Activated CD4-positive, alpha-beta memory T cell treated with anti-CD3 and anti-CD28 coated beads, Interleukin-2, amount 10 ng/mL, durations not matched to agents 7 days and 5 days (primary cell): ENCODE data around the gene TGFBR3. TPM values are rescaled to one million over a fixed set of nuclear protein-coding genes. Genes with fewer than 3 reads are reported as not detected.

Source experiments
- CTCF ChIA-PET: fragments of 350-600 bp; sonication (Branson Sonifier 250); formaldehyde crosslinking; loops from one replicate; lab custom pipeline; 2021; ENCODE audit warnings: antibody characterized with exemption, inconsistent platforms; lab: Charles Lee
- POLR2A ChIA-PET: fragments of 350-600 bp; sonication (Branson Sonifier 250); formaldehyde crosslinking; loops from one replicate; lab custom pipeline; 2021; ENCODE audit warnings: antibody characterized with exemption; lab: Charles Lee
- DNase-seq: peaks from one replicate; pipeline ENCODE4 v3.0.0-alpha.2; 2020
- H3K27ac Mint-ChIP-seq: one replicate; pipeline ENCODE4 v1.8.0; 2021; ENCODE audit warnings: mild to moderate bottlenecking, mixed read lengths
- H3K27me3 Mint-ChIP-seq: one replicate; pipeline ENCODE4 v1.8.0; 2021; ENCODE audit warnings: mixed read lengths
- H3K36me3 Mint-ChIP-seq: one replicate; pipeline ENCODE4 v1.8.0; 2021; ENCODE audit warnings: low read depth, mixed read lengths
- H3K4me1 Mint-ChIP-seq: one replicate; pipeline ENCODE4 v1.8.0; 2021; ENCODE audit warnings: mixed read lengths
- H3K4me3 Mint-ChIP-seq: one replicate; pipeline ENCODE4 v1.8.0; 2021; ENCODE audit warnings: mild to moderate bottlenecking, mixed read lengths
- H3K9me3 Mint-ChIP-seq: one replicate; pipeline ENCODE4 v1.8.0; 2021; ENCODE audit warnings: mixed read lengths
- total RNA-seq, 2 experiments: library from RNA; stranded (reverse); gene quantifications; one replicate each; pipeline ENCODE4 v1.2.3, GENCODE V29; 2021

TGFBR3 gene
- total RNA-seq, 2 experiments from 2014 or later: 35.9 to 41.6 TPM

GRCh38 chr1:91789273-91789997, 96.5 kb downstream of the TGFBR3 start:
- no peaks in the 10 kb centered on the region for H3K27me3 Mint-ChIP-seq
- H3K4me3 Mint-ChIP-seq: no peak overlapping the region
- POLR2A ChIA-PET: no interaction called here
- H3K27ac Mint-ChIP-seq: no peak overlapping the region
- H3K9me3 Mint-ChIP-seq: no peaks in the 10 kb centered on the region
- DNase-seq: no peak
- H3K4me1 Mint-ChIP-seq: peaks cover 28% of the 10 kb centered on the region
- CTCF ChIA-PET: no interaction called here
- peaks cover 31% of the 10 kb centered on the region for H3K36me3 Mint-ChIP-seq

- no peak overlapping the region for H3K4me3 Mint-ChIP-seq
- no peaks in the 10 kb centered on the region for H3K9me3 Mint-ChIP-seq
- DNase-seq: no peak
- CTCF ChIA-PET: interaction anchor here (0.7 kb wide), 1 partner anchor 284 kb away, joined by 4 read pairs; no protein-coding TSS in a partner anchor
- H3K27me3 Mint-ChIP-seq: no peaks in the 10 kb centered on the region
- H3K36me3 Mint-ChIP-seq: peaks cover 32% of the 10 kb centered on the region
- peaks cover 30% of the 10 kb centered on the region for H3K4me1 Mint-ChIP-seq
- POLR2A ChIA-PET: no interaction called here
- H3K27ac Mint-ChIP-seq: peak overlapping the region; percentile 8
Measured at GRCh38 chr1:91787919-91788318, 98.0 kb downstream of the TGFBR3 start.

GRCh38 chr1:91784616-91785015, 101.3 kb downstream of the TGFBR3 start:
- peaks cover 40% of the 10 kb centered on the region for H3K36me3 Mint-ChIP-seq
- no peak overlapping the region for H3K27ac Mint-ChIP-seq
- ChIA-PET POLR2A (interaction anchor here (1.0 kb wide), 1 partner anchor 32 kb away, joined by 3 read pairs; no protein-coding TSS in a partner anchor), CTCF (no interaction called here)
- no peaks in the 10 kb centered on the region for H3K9me3 Mint-ChIP-seq
- peaks cover 15% of the 10 kb centered on the region for H3K4me1 Mint-ChIP-seq
- no peaks in the 10 kb centered on the region for H3K27me3 Mint-ChIP-seq
- no peak for DNase-seq
- no peak overlapping the region for H3K4me3 Mint-ChIP-seq

GRCh38 chr1:91784191-91784590, 101.8 kb downstream of the TGFBR3 start:
- ChIA-PET CTCF (no interaction called here), POLR2A (interaction anchor here (1.0 to 1.5 kb wide), 2 partner anchors 12 to 32 kb away, joined by 3 to 4 read pairs; no protein-coding TSS in a partner anchor)
- H3K9me3 Mint-ChIP-seq: no peaks in the 10 kb centered on the region
- peaks cover 15% of the 10 kb centered on the region for H3K4me1 Mint-ChIP-seq
- DNase-seq: no peak
- peaks cover 41% of the 10 kb centered on the region for H3K36me3 Mint-ChIP-seq
- H3K27me3 Mint-ChIP-seq: no peaks in the 10 kb centered on the region
- H3K27ac Mint-ChIP-seq: no peak overlapping the region
- H3K4me3 Mint-ChIP-seq: no peak overlapping the region

- no peak overlapping the region for H3K27ac Mint-ChIP-seq
- no peaks in the 10 kb centered on the region for H3K27me3 Mint-ChIP-seq
- no peaks in the 10 kb centered on the region for H3K9me3 Mint-ChIP-seq
- peaks cover 15% of the 10 kb centered on the region for H3K4me1 Mint-ChIP-seq
- DNase-seq: no peak
- peaks cover 46% of the 10 kb centered on the region for H3K36me3 Mint-ChIP-seq
- CTCF ChIA-PET: no interaction called here
- POLR2A ChIA-PET: interaction anchor here (1.1 to 1.5 kb wide), 2 partner anchors 9 to 13 kb away, joined by 3 to 4 read pairs; no protein-coding TSS in a partner anchor
- H3K4me3 Mint-ChIP-seq: no peak overlapping the region
Measured at GRCh38 chr1:91783423-91784170, 102.4 kb downstream of the TGFBR3 start.

GRCh38 chr1:91781901-91782622, 103.9 kb downstream of the TGFBR3 start:
- ChIA-PET CTCF (no interaction called here), POLR2A (interaction anchor here (0.8 to 1.1 kb wide), 2 partner anchors 27 to 40 kb away, joined by 3 read pairs; no protein-coding TSS in a partner anchor)
- H3K4me1 Mint-ChIP-seq: peaks cover 15% of the 10 kb centered on the region
- H3K4me3 Mint-ChIP-seq: no peak overlapping the region
- H3K36me3 Mint-ChIP-seq: peaks cover 48% of the 10 kb centered on the region
- no peak overlapping the region for H3K27ac Mint-ChIP-seq
- DNase-seq: no peak
- H3K9me3 Mint-ChIP-seq: no peaks in the 10 kb centered on the region
- no peaks in the 10 kb centered on the region for H3K27me3 Mint-ChIP-seq

GRCh38 chr1:91781371-91781825, 104.6 kb downstream of the TGFBR3 start:
- Mint-ChIP-seq H3K27ac (no peak overlapping the region), H3K36me3 (peaks cover 54% of the 10 kb centered on the region), H3K4me3 (no peak overlapping the region), H3K4me1 (peaks cover 15% of the 10 kb centered on the region), H3K27me3 (no peaks in the 10 kb centered on the region), H3K9me3 (no peaks in the 10 kb centered on the region)
- DNase-seq: no peak
- ChIA-PET CTCF (interaction anchor here (0.8 kb wide), 1 partner anchor 270 kb away, joined by 3 read pairs; no protein-coding TSS in a partner anchor), POLR2A (interaction anchor here (0.8 kb wide), 1 partner anchor 28 kb away, joined by 3 read pairs; no protein-coding TSS in a partner anchor)

- DNase-seq: no peak
- H3K4me1 Mint-ChIP-seq: peaks cover 14% of the 10 kb centered on the region
- peaks cover 63% of the 10 kb centered on the region for H3K36me3 Mint-ChIP-seq
- no peaks in the 10 kb centered on the region for H3K9me3 Mint-ChIP-seq
- CTCF ChIA-PET: no interaction called here
- H3K27me3 Mint-ChIP-seq: no peaks in the 10 kb centered on the region
- H3K27ac Mint-ChIP-seq: no peak overlapping the region
- POLR2A ChIA-PET: no interaction called here
- H3K4me3 Mint-ChIP-seq: no peak overlapping the region
Measured at GRCh38 chr1:91779548-91780021, 106.4 kb downstream of the TGFBR3 start.

GRCh38 chr1:91778964-91779363, 107.0 kb downstream of the TGFBR3 start:
- Mint-ChIP-seq H3K4me3 (no peak overlapping the region), H3K9me3 (no peaks in the 10 kb centered on the region), H3K36me3 (peaks cover 63% of the 10 kb centered on the region), H3K27ac (no peak overlapping the region), H3K27me3 (no peaks in the 10 kb centered on the region), H3K4me1 (peaks cover 11% of the 10 kb centered on the region)
- DNase-seq: no peak
- CTCF ChIA-PET: no interaction called here
- POLR2A ChIA-PET: no interaction called here

GRCh38 chr1:91777630-91778300, 108.2 kb downstream of the TGFBR3 start:
- Mint-ChIP-seq H3K27ac (no peak overlapping the region), H3K4me3 (no peak overlapping the region), H3K36me3 (peaks cover 58% of the 10 kb centered on the region), H3K4me1 (peaks cover 9% of the 10 kb centered on the region), H3K27me3 (no peaks in the 10 kb centered on the region), H3K9me3 (no peaks in the 10 kb centered on the region)
- no peak for DNase-seq
- CTCF ChIA-PET: no interaction called here
- POLR2A ChIA-PET: interaction anchor here (0.7 kb wide), 1 partner anchor 26 kb away, joined by 3 read pairs; no protein-coding TSS in a partner anchor

GRCh38 chr1:91777196-91777595, 108.8 kb downstream of the TGFBR3 start:
- H3K27ac Mint-ChIP-seq: no peak overlapping the region

More at GRCh38 chr1:91777196-91777595, 108.8 kb downstream of the TGFBR3 start:
- H3K4me1 Mint-ChIP-seq: peaks cover 9% of the 10 kb centered on the region
- H3K4me3 Mint-ChIP-seq: no peak overlapping the region
- ChIA-PET CTCF (interaction anchor here (1.0 to 1.6 kb wide), 2 partner anchors 20 to 149 kb away, joined by 3 read pairs; no protein-coding TSS in a partner anchor), POLR2A (interaction anchor here (0.7 to 1.9 kb wide), 2 partner anchors 26 to 28 kb away, joined by 3 to 4 read pairs; no protein-coding TSS in a partner anchor)
- H3K9me3 Mint-ChIP-seq: no peaks in the 10 kb centered on the region
- no peak for DNase-seq
- H3K36me3 Mint-ChIP-seq: peaks cover 56% of the 10 kb centered on the region
- no peaks in the 10 kb centered on the region for H3K27me3 Mint-ChIP-seq
